A172 (cell line): ENCODE data around the gene PRDM16. TPM values are rescaled to one million over a fixed set of nuclear protein-coding genes. Genes with fewer than 3 reads are reported as not detected.

Experiments used
- DNase-seq: peaks from one replicate; pipeline ENCODE4 v3.0.0-alpha.2; 2015; ENCODE audit warnings: low spot score
- total RNA-seq: library from RNA; depleted of rRNA; stranded (reverse); fragments of >200 nt; shearing (Covaris generic); gene quantifications from 2 replicates; pipeline ENCODE4 v1.2.3, GENCODE V29; 2014

PRDM16 gene
- total RNA-seq, 1 experiment from 2014 or later: 0.84 TPM

DNA sequence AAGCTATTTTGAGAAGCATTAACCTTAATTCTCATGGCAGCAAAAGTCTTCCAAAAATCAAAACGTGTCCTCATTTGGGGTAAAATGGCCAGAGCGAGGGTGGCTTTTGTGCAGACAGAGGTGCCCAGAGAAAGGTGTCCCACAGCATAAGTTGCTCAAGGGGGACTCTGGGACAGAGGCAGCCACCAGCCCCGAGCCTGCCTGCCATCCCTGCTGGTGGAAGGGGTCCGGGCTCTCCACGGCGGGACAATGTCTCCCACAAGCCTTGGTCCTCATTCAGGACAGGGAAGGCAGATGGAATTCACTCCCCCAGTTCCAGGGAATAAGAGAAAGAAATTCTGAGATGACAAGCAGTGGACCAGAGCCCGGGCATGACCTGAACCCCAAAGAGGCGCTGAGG, 372.9 kb downstream of the PRDM16 start:
- no peak for DNase-seq

DNA sequence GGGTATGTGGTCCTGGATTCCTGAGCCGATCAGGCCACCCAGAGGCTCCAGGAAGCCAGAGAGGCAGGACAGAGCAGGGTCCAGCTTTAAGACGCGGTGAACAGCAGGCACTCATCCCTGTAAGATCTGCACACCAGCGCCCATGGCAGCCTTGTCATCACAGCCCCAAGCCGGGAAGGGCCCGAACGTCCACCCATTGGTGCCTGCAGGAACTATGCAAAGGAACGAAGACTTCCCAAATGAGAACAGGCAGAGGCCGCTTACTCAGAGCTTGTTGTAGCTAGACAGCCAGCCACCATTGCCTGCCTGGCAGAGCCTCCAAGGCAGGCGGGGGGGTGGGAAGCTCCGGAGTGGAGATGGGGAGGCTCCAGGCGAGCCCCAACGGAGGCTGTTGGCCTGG, 373.3 kb downstream of the PRDM16 start:
- no peak for DNase-seq

DNA sequence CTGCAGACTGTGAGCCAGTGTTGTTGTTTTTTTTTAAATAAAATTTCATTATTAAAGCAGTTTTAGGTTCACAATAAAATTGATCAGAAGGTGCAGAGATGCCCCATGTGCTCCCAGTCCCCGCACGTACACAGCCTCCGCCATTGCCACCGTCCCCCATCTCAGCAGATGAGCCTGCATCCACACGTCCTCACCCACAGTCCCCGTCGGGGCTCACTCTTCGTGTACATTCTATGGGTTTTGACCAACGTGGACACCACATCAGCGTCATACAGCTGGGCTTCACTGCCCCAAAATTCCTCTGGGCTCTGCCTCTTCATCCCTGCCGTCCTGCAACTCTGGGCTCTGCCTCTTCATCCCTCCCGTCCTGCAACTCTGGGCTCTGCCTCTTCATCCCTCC, 373.9 kb downstream of the PRDM16 start:
- no peak for DNase-seq

DNA sequence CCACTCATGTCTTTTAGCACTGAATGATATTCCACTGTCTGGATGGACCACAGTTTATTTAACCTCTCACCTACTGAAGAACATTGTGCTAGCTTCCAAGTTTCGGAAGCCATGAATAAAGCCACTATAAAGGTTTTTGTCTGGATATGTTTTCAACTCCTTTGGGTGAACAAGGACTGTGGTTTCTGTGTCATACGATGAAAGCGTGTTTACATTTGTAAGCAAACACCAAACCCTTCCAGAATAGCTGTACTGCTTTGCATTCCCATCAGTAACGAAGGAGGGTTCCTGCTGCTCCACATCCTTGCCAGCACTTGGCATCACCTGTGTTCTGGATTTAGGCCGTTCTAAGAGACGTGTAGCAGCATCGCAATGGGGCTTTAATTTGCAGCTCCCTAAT, 374.8 kb downstream of the PRDM16 start:
- DNase-seq: no peak

DNA sequence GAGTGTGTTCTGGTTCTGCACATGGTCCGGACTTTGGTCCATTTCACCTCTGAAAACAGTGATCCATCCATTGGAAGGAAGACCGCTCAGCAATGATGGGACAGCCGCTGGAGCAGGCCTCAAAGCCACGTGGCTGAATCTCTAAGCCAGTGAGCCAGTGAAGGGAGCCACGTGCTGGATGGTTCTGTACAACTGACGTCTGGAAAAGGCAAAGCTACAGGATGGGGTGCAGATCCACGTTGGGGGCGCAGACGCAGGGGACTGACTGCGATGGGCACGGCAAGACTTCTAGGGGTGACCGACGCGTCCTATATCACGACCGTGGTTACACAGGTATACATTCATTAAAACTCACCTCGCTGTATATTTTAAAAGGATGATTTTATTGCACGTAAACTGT, 375.3 kb downstream of the PRDM16 start:
- DNase-seq: no peak

DNA sequence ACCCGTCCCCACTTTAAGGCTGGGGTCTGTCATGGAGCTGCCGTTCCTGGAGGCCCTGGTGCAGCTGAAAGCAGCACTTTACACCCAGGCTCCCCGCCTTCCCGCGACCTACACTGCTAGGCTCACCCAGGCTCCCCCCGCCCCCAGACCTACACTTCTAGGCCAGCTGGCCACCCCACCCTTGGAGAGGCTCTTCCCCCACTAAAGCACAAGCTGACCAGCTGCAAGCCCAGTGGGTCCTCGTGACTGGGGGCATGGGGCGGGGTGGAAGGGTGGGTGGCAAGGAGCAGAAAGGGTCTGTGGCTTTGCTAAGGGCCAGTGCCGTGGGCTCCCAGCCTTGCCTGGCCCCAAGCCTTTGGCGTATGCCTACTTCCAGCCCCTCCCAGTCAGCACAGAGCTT, 375.7 kb downstream of the PRDM16 start:
- no peak for DNase-seq

DNA sequence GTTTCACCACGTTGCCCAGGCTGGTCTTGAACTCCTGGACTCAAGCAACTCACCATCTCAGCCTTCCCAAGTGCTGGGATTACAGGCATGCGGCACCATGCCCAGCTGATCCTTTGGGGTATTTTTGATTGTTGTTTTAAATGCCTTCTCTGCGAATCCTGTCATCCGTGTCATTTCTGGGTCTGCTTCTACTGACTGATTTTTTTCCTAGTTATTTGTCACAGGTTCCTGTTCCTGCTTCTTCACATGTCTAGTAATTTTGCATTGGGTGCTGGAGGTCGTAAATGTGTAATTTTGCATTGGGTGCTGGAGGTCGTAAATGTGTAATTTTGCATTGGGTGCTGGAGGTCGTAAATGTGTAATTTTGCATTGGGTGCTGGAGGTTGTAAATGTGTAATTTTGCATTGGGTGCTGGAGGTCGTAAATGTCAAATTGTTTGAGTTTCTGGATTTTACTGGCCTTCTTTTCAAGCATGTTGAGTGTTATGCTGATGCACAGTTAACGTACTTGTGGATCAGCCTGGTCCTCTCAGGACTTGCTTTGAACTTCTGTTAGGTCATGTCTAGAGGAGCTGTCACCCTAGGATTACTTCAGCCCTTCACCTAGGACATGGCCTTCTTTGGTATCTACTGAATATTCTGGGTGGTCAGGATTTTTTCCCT, 381.3 kb downstream of the PRDM16 start:
- no peak for DNase-seq

DNA sequence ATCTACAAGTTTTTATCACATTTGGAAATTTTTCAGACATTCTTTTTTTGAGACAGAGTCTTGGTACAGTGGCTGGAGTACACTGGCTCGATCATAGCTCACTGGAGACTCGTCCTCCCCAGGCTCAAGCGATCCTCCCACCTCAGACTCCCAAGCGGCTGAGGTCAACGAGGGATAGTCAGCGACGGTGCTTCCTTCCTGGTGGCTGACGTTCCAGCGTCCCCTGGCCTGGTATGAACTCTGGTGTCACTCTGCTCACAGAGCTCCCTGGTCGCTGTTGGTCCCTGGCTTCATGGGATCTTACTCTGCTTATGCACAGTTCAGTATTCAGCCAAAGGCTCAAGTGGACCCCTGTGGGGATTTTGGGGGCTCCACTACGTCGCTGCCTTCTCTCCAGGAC, 382.0 kb downstream of the PRDM16 start:
- DNase-seq: no peak

DNA sequence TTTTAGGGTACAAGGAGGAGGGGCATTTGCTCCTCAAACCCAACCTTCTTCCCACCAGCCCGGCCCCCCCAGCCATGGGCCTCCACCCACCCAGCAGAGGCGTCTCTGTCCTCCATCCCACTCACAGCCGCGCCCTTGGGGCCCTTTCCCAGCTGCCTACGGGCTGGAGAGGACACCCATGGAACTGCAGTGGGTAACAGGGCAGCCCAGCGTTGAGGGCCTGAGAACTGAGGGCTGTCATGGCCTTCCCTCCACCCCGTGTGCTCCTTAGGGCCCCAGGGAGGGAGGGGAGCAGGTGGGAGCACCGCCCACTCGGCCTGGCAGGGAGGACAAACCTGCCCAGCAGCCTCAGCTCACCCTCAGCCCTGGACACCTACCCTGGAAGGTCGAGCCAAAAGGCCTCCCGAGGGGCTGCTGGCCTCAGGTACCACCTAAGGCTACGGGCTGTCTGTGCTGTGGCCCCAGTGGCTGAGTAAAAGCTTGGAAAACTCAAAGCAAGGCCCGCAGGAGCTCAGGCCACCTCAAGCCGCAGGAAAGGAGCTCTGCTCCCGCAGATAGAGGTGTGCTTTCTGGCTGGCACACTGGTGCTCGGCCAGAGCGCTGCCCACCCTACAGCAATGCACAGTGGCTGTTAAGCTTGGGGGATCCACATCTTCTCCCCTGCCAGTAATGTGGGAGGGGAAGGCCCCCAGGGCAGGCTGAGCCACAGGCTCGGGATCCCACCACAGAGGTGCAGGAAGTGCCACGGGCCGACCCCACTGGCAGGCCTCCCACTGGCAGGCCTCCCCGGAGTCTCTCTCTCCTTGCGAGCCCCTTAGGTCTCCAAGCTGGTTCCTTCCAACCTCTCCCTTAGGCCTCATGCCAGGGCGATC, 383.2 kb downstream of the PRDM16 start:
- DNase-seq: no peak

DNA sequence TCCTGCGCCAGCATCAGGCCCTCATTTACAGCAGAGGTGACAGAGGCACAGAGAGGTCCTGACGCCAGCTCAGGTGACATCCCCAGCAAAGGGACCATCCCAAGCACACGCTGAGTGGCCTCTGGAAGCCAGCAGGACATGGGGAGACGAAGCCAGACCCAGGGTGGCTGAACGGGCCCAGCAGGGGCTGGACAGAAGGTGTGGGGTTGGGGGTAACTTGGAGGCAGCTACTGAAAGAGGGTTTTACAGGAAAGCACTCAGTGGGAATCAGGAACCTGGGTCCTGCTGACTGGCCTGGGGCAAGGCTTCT, 383.8 kb downstream of the PRDM16 start:
- DNase-seq: no peak

DNA sequence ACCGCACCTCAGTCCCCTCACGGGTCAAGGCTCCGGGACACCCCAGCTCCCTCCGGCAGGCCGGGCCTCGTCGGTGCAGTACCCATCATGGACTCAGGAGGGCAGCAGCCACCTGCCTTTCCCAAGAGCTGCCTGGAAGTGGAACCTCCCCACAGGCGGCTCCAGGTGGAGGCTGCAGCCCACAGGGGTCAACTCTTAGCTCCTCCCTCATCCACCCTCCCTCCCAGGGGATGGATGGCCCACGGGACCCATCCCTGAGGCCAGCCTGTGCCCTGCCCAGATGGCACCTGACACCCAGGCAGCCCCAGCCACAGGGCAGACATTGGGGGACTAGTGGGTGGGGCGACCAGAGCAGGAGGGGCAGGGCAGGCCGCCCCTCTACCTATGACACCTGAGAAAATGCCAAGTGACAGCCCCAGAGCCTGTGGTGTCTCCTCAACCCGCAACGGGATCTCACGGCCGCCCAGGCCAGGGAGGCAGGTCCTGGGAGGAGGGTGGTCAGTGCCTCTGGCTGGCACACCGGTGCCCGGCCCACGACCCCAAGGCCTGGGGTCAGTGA, 384.3 kb downstream of the PRDM16 start:
- peak; percentile 39 for DNase-seq

DNA sequence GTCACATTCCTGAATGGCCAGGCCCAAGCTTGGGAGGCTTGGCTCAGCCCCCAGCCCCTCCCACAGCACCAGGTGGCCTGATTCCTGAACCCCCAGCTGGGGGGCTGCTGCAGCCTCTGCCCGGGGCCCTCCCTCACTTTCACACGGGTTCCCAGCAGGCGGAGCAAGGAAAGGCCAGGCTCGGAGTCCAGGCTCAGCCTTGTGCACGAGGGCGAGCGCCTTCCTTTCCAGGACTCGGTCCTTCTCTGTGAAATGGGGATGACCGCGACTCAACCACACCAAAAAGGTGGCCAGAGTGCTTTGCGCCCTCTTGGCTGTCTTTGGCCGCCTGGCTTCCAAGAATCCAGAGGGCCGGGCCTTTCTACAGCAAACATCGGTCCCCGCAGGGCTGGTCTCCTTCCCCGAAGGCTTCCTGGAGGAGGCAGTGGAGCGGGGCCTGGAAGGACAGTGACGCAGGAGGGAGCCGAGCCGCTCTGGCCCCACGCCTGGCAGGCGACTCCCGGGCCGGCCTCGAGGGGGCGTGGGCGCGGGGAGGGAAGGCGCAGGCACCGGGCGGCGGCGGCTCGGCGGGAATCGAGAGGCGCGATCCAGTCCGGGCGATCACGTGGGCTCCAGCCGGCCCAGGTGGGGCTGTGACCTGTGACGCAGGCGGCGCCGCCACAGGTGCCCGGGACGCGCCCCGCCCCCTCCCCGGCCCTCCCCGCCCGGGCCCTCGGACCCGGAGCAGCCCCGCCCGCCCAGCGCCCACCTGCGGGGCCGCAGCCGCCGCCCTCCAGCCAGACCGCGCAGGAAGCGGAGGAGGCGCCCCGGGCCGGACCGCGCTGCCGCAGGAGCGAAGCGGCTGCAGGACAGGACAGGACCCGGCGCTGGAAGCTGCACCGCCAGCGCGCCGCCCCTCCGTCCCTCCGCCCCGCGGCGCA, 385.1 kb downstream of the PRDM16 start, which contains the start of gene ARHGEF16:
Gene ARHGEF16, plus strand, starts transcription at position 775 of the 920 bp plus-strand sequence. CDS start 8,420 bp downstream, outside the sequence.
- DNase-seq: no peak

DNA sequence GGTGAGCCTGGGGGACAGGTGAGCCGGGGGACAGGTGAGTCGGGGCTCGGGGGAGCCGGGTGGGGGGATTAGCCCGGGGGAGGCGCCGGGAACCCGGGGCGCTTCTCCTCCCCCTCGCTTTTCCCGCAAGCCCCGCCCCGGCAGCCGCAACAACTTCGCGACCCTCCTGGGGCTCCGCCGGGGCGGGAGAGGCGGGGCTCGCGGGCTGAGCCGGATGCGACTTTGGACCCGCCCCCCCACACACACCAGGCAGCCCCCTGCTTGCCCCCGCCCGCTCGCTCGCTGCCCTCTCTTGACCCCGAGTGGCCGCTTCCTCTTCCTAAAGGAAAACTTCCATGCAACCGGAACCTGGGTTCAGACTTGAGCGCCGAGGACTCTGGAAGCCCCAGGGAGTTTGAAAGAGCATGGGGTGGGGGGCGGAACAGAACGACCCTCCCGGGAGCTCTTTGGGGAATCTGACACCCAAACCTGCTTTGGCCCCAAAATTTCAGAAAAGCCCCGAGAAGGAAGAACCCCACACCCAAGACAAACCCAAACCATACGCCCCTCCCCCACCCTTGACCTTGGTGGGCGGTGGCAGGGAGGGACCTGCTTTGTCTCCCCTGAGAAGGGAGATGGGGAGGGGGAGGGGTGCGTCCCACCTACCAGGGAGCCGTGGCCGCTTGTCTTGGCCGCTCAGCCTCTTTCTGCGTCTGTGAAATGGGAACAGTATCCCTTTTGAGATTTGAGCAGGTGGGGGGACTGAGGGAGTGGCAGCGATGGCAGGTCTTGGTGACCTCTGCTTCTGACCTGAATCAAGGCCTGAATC, 386.0 kb downstream of the PRDM16 start:
- no peak for DNase-seq

DNA sequence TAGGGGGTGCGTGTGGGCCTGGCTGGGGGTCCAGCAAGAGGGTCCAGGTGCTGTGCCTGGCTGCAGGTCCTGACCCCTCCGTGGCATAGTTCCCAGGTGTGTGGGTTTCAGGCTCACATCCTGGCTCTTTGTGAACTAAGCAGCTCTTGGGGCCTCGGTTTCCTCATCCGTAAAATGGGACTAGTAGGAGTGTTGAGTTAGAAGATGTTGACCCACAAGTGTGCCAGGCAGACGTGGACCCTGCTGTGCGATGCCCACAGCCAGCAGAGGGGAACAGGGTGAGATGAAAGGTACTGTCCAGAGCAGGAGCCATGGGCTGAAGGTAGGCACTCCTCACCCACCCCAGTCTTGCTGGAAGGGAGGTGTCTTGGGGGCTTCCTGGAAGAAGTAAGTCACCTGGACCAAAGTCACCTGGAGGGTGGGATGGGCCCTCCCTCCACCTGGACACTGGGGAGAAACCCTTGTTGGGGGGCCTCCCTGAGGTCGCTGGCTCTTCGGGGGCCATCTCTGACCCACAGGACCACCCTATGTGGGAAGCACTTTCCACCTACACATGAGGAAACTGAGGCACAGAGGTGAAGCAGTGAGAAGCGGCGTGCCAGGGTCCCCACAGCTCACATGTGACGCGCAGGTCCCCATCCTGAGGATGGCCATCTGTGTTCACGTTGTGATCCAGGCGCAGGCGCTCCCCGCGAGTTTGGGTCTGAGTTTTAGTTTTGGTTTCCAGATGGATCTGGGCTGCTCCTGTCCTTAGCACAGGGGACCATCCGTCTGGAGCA, 386.9 kb downstream of the PRDM16 start:
- no peak for DNase-seq

DNA sequence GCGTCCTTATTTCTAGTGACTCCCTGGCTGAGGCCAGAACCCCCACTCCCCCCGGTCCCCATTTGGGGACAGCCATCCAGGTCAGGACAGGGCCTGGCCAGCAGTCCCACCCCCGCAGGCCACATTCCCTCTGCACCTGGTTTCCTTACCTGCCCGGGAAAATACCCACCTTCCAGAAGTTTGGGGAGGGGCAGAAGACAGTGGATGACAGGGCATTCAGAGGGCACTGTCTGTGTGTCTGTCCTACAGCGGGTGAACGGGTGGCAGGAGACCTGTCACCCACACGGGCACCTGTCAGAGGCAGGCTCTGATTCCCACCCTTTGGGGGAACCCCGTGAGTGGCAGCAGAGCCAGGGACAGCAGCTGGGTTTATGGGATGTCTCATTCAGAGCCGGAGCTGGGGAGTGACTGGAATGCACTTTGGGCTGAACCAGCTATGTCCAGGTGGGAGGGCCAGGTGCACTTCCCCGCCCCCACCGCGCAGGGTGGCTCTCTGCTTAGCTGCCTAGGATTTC, 387.5 kb downstream of the PRDM16 start:
- no peak for DNase-seq

DNA sequence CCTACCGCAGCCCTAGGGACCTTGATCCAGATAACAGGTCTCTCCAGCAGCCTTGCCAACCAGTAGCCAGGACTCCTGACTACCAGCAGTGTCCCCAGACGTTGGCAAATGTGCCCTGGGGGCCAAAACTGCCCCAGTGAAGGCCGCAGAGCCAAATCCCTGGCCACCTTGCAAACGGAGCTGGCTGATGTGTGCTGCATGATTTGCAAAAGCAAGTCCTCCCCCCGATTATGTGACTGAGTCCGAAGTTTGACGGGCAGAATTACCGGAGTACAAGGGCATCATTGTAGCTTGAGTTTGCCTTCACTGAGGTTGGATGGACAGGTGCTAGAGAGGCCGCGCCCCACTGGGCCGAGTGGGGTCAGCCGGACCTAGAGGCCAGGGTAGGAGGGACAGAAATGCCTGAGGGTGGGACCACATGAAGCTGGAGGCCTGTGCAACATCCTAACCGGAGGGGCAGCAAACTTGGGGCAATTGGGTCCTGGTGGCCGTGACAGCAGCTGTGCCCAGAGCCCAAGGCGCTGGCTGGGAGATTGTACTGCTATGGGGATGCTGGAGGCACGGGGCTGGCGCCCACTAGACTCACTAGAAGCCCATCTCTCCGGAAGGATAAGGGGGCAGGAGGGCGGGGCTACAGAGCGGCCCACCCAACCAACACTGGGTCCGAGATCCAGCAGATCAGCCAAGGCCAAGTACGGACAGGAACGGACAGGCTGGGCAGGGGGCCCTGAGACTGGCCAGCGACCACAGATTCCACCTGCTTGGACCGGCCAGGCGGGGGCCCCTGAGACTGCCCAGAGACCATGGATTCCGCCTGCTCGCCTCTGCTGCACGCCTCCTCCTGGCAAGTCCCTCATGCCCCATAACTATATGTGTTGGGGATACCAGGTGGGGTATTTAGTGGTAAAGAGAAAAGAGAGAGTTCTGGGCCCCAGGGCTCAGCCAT, 388.2 kb downstream of the PRDM16 start:
- DNase-seq: no peak

DNA sequence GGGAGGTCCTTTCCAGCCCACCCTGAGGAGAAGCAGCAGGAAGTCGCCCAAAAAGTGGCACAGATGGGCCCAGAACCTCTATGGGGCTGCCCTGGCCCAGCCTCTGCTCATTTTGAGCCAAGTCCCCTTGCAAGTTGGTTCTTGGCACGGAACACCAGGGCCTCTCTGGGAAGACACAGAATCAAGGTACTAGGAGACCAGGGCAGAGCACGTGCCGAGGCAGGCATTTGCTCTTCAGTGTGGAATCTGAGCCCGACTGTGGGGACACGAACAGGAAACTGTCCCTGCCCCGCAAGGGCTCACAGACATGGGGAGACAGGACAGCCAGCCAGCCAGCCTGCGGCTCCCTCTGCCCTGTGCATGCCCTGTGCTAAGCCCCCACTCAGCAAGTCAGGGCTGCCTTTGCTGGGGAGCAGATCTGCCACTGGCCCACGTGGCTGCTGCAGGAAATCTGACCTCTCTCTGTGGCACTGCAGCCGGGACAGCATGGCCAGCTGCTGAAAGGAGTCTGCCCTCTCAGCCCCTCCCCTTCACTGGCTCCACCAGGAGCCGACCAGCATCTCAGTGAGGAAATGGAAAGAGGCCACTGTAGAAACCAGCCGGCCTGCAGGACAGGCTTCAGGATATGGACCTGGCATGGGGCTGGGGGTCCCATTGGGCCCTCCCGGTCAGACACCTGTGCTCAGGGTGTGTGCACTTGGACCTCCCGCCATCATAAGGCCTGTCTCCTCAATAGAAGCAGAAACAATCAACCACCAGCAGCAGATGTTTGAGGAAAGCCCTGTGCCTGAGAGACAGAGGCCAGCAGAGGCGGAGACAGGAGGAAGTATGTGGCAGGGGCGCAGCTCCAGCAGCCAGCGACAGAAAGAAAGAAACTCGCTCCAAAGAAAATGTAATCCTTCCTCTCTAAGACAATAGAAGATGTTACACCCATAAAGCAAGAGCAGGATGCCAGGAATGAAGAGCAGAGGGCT, 389.2 kb downstream of the PRDM16 start:
- DNase-seq: no peak
